ENCODE measurements around the gene ITIH5. TPM values are rescaled to one million over a fixed set of nuclear protein-coding genes. Genes with fewer than 3 reads are reported as not detected.
"Not testable (repeated sequence)": the region's sequence is repeated elsewhere in the genome, so short reads cannot be mapped to it uniquely, and the experiment has no call there.

The ITIH5 gene
- total RNA-seq, 3 donors from 2014 or later (not counting 1 experiment from before 2014, with no cell fraction given): not detected

DNA sequence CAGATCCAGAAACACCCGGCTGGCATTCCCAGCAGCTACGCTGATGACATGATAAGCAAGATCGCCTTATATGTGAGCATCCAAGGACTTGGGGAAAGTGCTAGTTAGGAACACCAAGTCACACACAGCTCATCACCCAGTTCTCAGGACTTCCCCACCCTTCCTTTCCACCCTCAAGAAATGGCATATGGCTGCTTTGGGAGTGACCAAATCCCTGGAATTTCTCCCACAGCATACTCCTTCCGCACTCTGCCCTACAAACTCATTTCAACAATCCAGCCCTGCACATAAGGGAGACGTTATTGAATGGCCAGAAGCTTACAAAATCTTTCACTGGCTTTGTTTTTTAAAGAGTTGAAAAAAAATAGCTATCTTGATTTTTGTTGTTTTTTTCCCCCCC, 4.2 kb downstream of the ITIH5 start:
- Mint-ChIP-seq H3K27me3 (ENCODE audit: low read depth in 2 of 2) (peaks cover 38 to 61% of the 10 kb centered on the region in 2 donors), H3K4me3 (no peak overlapping the region), H3K27ac (no peak overlapping the region), H3K4me1 (peaks cover 7 to 8% of the 10 kb centered on the region in 2 donors), H3K9me3 (no peaks in the 10 kb centered on the region), H3K36me3 (no peaks in the 10 kb centered on the region)
- no peak for DNase-seq
- Histone ChIP-seq H3K27me3 (ENCODE audit: control insufficient read depth, insufficient read depth, low read length) (peaks cover 30% of the 10 kb centered on the region), H3K4me1 (ENCODE audit: control insufficient read depth, insufficient read depth, low read length) (peaks cover 8% of the 10 kb centered on the region), H3K27ac (ENCODE audit: low read length) (no peak overlapping the region), H3K4me3 (ENCODE audit: low read length) (no peak overlapping the region), H3K36me3 (ENCODE audit: control insufficient read depth, insufficient read depth, low read length) (no peaks in the 10 kb centered on the region), H3K9me3 (ENCODE audit: control insufficient read depth, insufficient read depth, low read length) (no peaks in the 10 kb centered on the region)
- 96% methylated on average over 4 of the region's 5 CpGs for WGBS (ENCODE audit: insufficient coverage)
- intact Hi-C loops (cut with micrococcal nuclease): no loop called here
- ATAC-seq: no peak
- no peak for TF ChIP-seq CTCF (IDR thresholded peaks at IDR 0.05)

DNA sequence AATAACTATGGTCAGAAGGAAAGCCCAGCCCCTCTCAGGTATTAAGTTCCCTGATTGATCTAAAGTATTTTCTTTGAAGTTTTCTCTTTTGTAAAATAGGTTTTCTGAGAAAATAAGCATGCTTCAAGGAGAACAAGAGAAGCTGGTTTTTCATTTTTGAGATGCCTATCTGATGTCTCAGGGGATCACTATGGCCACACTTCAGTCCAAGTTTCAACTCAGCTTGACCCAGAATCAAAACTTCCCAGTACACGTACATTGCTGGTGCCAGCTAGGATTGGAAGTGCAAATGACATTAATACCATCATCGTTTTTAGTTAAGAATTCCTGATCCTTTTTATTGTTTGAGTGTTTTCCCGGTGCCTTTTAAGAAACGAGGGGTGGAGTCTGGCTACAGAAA, 7.2 kb downstream of the ITIH5 start:
- no peak for ATAC-seq
- H3K27ac Mint-ChIP-seq: no peak overlapping the region
- 83% methylated on average over 4 of the region's 4 CpGs for WGBS (ENCODE audit: insufficient coverage)
- no peak overlapping the region for H3K4me3 ChIP-seq (ENCODE audit: low read length)
- no peak overlapping the region for H3K4me3 Mint-ChIP-seq
- TF ChIP-seq CTCF (IDR thresholded peaks at IDR 0.05): no peak
- no peak for DNase-seq
- no peak overlapping the region for H3K27ac ChIP-seq (ENCODE audit: low read length)
- peaks cover 28 to 56% of the 10 kb centered on the region in 2 donors for H3K27me3 Mint-ChIP-seq (ENCODE audit: low read depth in 2 of 2)
- no peaks in the 10 kb centered on the region for H3K9me3 ChIP-seq (ENCODE audit: control insufficient read depth, insufficient read depth, low read length)
- H3K36me3 Mint-ChIP-seq: no peaks in the 10 kb centered on the region
- H3K4me1 Mint-ChIP-seq: no peaks in the 10 kb centered on the region
- H3K9me3 Mint-ChIP-seq: no peaks in the 10 kb centered on the region
- intact Hi-C loops (cut with micrococcal nuclease): no loop called here
- no peaks in the 10 kb centered on the region for H3K4me1 ChIP-seq (ENCODE audit: control insufficient read depth, insufficient read depth, low read length)
- peaks cover 16% of the 10 kb centered on the region for H3K27me3 ChIP-seq (ENCODE audit: control insufficient read depth, insufficient read depth, low read length)
- no peaks in the 10 kb centered on the region for H3K36me3 ChIP-seq (ENCODE audit: control insufficient read depth, insufficient read depth, low read length)

DNA sequence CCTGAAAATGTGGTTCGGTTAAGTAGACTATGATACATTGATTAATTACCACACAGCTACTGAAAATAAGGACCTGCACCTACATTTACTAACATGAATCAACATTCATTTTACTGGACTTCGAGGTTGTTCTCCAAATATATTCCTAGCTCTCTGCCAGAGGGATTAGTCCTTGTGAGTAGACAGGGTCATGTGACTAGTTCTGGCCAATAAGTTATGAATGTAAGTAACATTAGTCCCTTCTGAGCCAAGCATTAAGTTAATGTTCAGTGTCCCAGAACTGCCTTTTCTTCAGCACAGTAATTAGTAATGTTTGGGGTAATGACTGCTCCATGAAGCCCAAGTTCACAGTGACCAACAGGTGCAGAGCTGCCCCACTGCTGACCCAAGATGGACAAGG, 9.2 kb downstream of the ITIH5 start:
- 100% methylated on average over 1 of the region's 2 CpGs for WGBS (ENCODE audit: insufficient coverage)
- Mint-ChIP-seq H3K36me3 (no peaks in the 10 kb centered on the region), H3K27me3 (ENCODE audit: low read depth in 2 of 2) (peaks cover 30 to 53% of the 10 kb centered on the region in 2 donors), H3K27ac (no peak overlapping the region), H3K9me3 (no peaks in the 10 kb centered on the region), H3K4me3 (no peak overlapping the region), H3K4me1 (no peaks in the 10 kb centered on the region)
- no peak for ATAC-seq
- Histone ChIP-seq H3K36me3 (ENCODE audit: control insufficient read depth, insufficient read depth, low read length) (no peaks in the 10 kb centered on the region), H3K27me3 (ENCODE audit: control insufficient read depth, insufficient read depth, low read length) (peaks cover 10% of the 10 kb centered on the region), H3K27ac (ENCODE audit: low read length) (no peak overlapping the region), H3K4me1 (ENCODE audit: control insufficient read depth, insufficient read depth, low read length) (no peaks in the 10 kb centered on the region), H3K4me3 (ENCODE audit: low read length) (no peak overlapping the region), H3K9me3 (ENCODE audit: control insufficient read depth, insufficient read depth, low read length) (no peaks in the 10 kb centered on the region)
- intact Hi-C loops (cut with micrococcal nuclease): no loop called here
- no peak for TF ChIP-seq CTCF (IDR thresholded peaks at IDR 0.05)
- no peak for DNase-seq

GRCh38 chr10:7657079-7657478, 9.7 kb downstream of the ITIH5 start:
- H3K4me3 ChIP-seq (ENCODE audit: low read length); intact Hi-C loops (cut with micrococcal nuclease); H3K36me3 Mint-ChIP-seq; H3K9me3 Mint-ChIP-seq; H3K27ac Mint-ChIP-seq; H3K4me1 Mint-ChIP-seq; H3K27me3 ChIP-seq (ENCODE audit: control insufficient read depth, insufficient read depth, low read length); DNase-seq; H3K4me3 Mint-ChIP-seq; H3K9me3 ChIP-seq (ENCODE audit: control insufficient read depth, insufficient read depth, low read length); ATAC-seq; H3K4me1 ChIP-seq (ENCODE audit: control insufficient read depth, insufficient read depth, low read length); H3K36me3 ChIP-seq (ENCODE audit: control insufficient read depth, insufficient read depth, low read length); H3K27ac ChIP-seq (ENCODE audit: low read length): not testable (repeated sequence)
- 96% methylated on average over 11 of the region's 11 CpGs for WGBS (ENCODE audit: insufficient coverage)
- H3K27me3 Mint-ChIP-seq (ENCODE audit: low read depth in 2 of 2): peaks cover 26 to 57% of the 10 kb centered on the region in 2 donors
